CD4-positive, alpha-beta T cell treated with Interleukin-12 subunit alpha and Interleukin-12 subunit beta, for 1 hour (primary cell): Measurements from ENCODE around the gene GGNBP2.
"Not testable (repeated sequence)": the region's sequence is repeated elsewhere in the genome, so short reads cannot be mapped to it uniquely, and the experiment has no call there.

Source experiments
- DNase-seq: peaks from one replicate; pipeline ENCODE4 v3.0.0-alpha.2; 2020

The GGNBP2 gene

DNA sequence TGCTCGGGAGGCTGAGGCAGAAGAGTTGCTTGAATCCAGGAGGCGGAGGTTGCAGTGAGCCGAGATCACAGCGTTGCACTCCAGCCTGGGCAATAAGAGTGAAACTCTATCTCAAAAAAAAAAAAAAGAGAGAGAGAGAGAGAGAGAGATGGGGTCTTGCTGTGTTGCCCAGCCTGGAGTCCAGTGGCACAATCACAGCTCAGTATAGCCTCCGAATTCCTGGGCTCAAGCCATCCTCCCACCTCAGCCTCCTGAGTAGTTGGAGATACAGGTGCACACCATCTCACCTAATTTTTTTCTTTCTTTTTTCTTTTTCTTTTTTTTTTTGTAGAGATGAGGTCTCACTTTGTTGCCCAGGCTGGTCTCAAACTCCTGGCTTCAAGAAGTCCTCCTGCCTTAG, 60.3 kb downstream of the GGNBP2 start:
- DNase-seq, result not testable (repeated sequence)

DNA sequence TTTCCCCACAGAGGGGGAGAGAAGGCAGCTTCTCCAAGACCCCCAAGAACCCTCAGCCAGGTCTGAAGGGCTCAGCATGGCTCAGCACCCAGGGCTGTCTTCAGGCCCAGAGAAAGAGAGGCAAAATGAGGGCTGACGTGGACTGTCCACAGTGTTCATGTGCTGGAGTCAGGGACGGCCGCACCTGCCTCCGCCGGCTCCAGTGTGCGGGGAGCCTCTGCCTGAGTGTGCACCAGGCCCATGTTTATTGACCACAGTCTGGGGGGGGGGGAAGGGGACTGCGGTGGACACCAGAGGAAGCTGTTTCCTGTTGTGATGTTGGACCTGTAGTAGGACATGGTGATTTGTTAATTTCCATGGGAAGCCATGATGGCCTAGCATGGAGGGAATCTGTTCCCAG, 63.6 kb downstream of the GGNBP2 start:
- DNase-seq, result no peak

- DNase-seq, result no peak
Observed at GRCh38 chr17:36608794-36609497, 64.2 kb downstream of the GGNBP2 start.

GRCh38 chr17:36609498-36609862, 64.8 kb downstream of the GGNBP2 start:
- no peak for DNase-seq

DNA sequence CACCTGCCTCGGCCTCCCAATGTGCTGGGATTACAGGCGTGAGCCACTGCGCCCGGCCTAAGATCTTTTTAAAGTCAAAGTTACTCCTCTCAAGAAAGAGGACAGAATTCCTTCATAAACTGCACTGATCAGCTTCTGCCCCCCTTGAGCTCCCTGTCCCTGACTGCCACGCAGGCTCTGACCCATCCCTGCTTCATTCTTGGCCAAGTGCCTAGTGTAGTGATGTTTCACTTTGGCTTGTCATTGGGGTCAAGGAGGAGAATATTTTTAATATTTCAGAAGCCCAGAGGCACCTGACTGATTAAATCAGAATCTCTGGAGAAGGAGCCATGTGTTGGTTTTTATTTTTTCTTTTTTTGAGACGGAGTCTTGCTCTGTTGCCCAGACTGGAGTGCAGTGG, 65.8 kb downstream of the GGNBP2 start:
- no peak for DNase-seq

DNA sequence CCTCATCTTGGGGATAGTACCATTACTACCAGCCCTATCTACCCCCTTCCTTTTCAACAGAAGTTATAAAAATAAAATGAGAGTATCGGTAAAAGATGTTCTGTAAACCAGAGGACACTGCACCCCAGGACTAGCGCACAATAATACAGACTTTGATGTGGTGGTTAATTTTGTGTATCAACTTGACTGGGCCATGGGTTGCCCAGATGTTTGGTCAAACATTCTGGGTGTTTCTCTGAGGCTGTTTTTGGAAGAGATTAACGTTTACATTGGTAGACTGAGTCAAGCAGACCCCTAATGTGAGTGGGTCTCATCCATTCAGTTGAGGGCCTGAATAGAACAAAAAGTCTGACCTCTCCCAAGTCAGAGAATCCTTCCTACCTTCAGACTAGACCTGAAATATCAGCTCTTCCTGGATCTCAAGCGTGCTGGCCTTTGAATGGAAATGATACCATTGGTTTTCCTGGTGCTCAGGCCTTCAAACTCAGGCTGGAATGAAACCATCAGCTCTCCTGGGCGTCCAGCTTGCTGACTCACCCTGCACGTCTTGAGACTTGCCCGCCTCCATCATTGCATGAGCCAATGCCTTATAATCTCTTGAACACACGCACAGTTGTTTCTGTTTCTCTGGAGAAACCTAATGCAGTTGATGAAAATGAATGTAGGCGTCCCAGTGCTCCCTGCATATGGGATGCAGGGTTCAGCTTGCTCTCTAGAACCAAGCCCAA, 66.8 kb downstream of the GGNBP2 start:
- DNase-seq, result no peak

DNA sequence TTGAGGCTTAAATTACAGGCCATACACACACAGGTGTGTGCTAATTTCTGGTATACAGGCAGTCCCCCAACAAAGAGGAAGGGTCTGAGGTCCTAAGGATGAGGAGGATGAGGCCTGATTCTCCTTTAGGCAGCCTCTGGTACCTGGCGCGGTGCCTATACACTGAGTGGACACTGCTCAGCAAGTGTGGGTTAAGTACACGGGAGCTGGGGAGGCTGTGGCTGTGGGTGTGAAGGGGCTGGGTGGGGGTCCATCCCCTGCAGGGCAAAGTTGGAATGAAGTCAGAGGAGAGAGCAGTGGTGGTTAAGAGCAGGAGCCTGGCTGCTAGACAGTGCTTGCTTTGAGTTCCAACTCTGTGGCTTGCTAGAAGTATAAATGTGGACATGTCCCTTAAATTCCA, 67.6 kb downstream of the GGNBP2 start:
- no peak for DNase-seq

DNA sequence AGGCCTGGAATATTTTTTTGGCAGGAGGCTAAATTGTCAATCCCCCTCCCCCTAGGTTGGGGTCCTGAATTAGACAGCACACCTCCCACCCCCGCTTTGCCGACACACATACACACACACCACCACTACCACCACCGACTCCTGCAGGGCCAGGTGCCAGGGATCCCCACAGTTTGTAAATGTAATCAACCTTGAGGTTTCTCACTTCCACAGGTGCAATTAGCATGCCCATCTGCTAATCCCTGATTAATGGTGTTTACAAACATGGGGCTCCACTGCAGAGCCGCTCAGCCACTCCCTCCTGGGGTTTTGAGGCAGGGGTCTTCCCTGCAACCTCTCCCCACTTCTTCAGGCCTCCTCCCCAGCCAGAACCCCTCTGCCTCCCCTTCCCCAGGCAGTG, 68.4 kb downstream of the GGNBP2 start:
- DNase-seq, result no peak

- DNase-seq, result no peak
Observed at GRCh38 chr17:36614081-36614480, 69.4 kb downstream of the GGNBP2 start.

- no peak for DNase-seq
Observed at GRCh38 chr17:36614933-36615332, 70.2 kb downstream of the GGNBP2 start.

GRCh38 chr17:36616061-36617029, 71.6 kb downstream of the GGNBP2 start:
- no peak for DNase-seq

DNA sequence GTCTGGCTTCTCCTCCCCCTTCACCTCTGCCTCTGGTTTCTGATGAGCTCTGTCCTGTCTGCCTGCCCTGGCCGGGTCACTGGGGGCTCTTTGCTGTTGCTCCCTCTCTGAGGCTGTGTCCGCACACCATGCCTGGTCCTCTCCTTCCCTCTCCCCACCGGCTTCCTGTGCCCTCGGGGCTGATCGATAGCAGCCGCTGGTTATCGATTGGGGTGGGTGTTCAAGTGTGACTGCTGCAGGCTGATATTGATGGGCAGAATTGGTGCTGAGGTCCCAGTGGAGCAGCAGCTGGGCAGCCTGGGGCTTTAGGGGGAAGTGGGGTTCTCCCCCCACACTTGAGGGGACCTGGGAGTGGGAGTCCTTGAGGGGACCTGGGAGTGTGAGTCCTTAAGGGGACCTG, 73.1 kb downstream of the GGNBP2 start:
- no peak for DNase-seq

DNA sequence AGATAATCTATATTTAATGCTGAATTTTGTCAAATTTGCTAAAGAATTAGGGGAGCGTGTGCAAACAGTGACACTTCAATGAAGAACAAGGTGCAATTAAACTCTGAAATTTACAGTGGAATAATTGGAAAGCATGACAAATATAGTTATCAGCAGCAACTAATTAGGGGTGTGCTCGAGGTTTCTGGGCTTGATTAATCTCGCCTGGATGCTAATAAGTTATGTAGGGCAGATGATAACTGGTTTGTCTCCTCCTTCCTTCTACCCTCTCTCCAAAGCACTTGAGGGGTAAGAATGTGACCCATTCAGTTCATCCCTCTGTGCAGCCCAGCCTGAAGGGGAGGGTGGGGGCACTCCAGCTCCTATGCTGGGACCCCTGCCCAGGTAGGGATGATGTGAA, 78.6 kb downstream of the GGNBP2 start:
- DNase-seq, result no peak

DNA sequence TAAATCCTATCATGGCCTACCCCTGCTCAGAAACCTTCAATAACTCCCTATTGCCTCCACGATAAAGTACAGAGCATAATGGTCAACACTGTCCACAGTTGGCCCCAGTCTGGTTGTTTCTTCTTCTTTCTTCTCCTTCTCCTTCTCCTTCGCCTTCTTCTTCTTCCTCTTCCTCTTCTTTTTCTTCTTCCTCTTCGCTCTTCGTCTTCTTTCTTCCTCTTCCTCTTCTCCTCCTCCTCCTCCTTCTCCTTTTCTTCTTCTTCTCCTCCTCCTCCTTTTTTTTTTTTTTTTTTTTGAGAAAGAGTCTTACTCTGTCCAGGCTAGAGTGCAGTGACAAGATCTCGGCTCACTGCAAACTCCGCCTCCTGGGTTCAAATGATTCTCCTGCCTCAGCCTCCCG, 80.5 kb downstream of the GGNBP2 start:
- DNase-seq, result no peak

DNA sequence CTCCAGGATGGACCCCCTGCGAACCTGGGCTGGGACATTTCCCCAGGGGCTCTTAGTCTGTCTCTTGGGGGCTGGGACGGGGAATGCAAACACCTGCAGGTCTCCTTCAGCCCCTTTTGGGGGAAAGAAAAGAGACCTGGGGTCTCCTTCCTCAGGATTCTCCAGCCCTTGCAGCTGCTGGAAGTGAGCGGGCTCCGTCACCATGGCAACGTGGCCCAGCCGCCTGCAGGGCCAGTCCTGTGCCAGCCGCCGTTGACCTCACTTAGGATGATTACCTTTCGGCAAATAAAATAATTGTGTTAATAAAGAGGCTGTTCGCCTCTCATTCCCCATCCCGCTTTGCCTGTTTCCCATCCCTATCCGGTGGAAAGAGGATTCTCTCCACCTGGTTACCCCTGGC, 82.4 kb downstream of the GGNBP2 start:
- no peak for DNase-seq

DNA sequence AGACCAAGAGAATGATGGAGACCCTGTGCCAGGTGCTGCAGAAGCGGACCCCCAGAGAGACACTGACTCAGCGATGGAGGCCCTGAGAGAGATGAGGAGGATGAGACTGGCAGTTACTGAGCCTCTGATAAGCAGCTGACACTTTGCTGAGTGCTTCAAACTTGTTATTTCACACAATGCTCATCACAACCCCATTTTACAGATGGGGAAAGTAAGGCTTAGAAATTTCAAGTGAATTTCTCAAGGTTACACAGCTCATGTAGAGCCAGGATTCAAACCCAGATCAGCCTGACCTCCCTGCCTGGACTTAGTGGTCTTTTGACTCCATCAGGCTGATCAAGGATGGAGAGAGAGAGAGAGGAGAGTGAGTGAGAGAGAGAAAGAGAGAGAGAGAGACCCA, 83.9 kb downstream of the GGNBP2 start:
- no peak for DNase-seq

DNA sequence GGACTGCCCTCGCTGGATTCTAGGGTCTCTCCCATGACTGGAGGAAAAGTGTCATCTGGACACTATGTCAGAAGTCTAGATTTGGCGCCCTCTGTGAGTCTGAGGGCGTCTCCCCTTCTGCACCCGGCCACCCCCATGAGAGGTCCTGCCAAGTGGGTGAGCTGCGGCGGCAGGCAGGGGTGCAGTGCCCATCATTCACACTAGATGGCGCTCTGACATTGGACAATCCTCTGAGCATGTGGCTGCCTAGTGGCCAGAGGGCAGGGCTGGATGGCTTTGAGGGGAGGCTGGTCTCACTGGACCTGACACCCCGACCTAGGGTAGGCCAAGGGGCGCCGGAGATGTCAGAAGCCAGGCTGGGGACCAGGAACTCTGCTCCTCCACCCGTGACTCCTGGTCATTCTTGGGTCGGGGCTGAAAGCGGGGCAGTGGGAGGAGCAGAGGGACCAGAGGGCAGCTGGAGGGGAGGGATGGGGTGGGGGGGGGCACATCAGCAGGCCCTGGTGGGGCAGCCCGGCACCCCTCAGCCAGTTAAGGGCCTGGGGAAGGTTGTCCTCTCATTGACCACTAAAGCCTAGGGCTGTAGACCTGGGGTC, 84.6 kb downstream of the GGNBP2 start:
- peak; percentile 80 for DNase-seq

GRCh38 chr17:36629970-36630502, 85.3 kb downstream of the GGNBP2 start:
- DNase-seq, result no peak

DNA sequence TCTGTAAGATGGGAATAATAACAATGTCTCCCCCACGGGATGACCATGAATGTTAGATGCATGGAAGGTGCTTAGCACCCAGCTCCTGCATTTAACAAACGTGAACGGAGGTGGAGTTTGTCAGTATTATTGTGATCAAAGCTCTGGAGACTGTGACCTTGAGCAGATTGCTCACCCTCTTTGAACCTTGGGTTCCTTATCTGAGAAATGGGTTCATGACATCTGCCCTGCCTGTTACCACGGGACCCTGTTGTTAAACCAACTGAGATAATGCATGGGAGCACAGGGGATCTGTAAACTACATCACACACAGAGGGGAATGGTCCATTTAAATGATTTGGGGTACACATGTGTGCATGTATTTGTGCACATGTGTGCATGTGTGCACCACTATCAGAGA, 86.3 kb downstream of the GGNBP2 start:
- no peak for DNase-seq

DNA sequence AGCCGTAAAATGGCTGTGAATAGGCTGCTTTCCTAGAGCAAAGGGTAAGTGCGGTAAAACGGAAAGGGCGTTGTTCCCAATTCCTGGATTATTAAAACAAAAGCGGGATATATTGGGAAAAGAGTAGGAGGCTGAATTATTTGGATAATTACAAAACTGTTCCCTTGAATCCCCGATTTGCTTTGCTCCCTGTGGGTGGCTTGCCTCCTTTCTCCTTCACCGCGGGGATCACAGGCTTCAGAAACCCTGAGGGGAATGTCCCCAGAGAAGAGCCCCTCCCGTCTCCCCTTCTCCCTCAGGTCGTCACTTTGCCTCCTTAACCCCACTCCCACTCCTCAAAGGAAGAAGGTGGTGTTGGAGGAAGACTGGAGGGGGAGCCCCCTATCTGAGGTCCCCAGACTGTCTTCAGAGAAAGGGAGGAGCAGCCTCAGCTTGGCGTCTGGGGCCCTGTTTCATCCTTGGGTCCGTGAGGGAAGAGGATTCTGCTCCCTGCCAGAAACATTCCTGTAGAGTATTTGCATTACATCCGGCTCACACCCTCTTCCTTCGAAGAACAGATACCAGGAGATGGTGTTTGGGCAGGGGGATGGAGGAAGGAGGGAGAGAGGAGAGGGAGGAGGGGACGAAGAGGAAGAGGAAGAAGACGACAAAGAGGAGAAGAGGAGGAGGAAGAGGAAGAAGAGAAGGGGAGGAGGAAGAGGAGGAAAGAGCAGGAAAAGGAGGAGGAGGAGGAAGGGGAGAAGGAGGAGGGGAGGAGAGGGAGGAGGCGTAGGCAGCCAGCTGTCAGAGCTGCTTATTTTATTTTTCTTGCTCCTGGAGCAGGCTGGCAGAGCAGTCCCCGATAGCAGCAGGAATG, 88.4 kb downstream of the GGNBP2 start:
- DNase-seq, result no peak
